ENCODE results near the gene CYP27A1. TPM values are rescaled to one million over a fixed set of nuclear protein-coding genes. Genes with fewer than 3 reads are reported as not detected.

The CYP27A1 gene
- total and polyA plus RNA-seq, 4 donors: 112 to 354 (median 305) TPM

DNA sequence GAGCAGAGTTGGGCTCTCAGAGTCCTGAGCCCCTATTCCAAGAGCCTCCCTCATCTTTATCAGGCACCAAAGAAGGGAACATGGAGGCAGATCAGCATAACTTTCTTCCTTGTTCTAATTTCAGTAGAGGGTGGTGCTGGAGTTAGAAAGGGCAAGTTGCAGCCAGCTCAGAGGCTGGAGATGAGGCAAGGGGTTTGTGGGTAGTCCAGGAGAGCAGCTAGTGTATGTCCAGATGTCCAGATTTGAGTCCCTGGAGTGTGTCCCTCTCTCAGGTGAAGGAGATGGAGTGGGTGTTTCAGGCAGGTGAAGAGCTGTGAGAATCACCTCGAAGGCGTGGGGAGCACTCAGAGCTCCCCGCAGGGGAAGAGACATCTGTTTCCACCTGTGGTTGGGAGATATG is 50.1 kb downstream of the CYP27A1 start:
- H3K9me3 ChIP-seq (ENCODE audit: control insufficient read depth in 4 of 4, low read length in 3 of 4): no peaks in the 10 kb centered on the region
- no peak overlapping the region for H3K27ac ChIP-seq (ENCODE audit: low read depth in 1 of 2, low read length in 2 of 2)
- TF ChIP-seq HNF4A (conservative IDR thresholded peaks at IDR 0.05): no peak
- no peak overlapping the region for H3K9ac ChIP-seq (ENCODE audit: low read depth in 1 of 2, low read length in 2 of 2)
- DNase-seq (ENCODE audit: low spot score): no peak
- 84% methylated on average over 3 of the region's 3 CpGs for WGBS
- H3K4me3 ChIP-seq (ENCODE audit: low read depth in 1 of 3, low read length in 3 of 3): no peak overlapping the region
- H3K27me3 ChIP-seq (ENCODE audit: control insufficient read depth in 4 of 4, insufficient read depth in 4 of 4, low read length in 3 of 4): no peaks in the 10 kb centered on the region
- H3K4me1 ChIP-seq (ENCODE audit: control insufficient read depth in 4 of 4, insufficient read depth in 4 of 4, low read length in 3 of 4): no peaks in the 10 kb centered on the region
- H3K36me3 ChIP-seq (ENCODE audit: control insufficient read depth in 4 of 4, insufficient read depth in 3 of 4, low read depth in 1 of 4, low read length in 3 of 4): no peaks in the 10 kb centered on the region

DNA sequence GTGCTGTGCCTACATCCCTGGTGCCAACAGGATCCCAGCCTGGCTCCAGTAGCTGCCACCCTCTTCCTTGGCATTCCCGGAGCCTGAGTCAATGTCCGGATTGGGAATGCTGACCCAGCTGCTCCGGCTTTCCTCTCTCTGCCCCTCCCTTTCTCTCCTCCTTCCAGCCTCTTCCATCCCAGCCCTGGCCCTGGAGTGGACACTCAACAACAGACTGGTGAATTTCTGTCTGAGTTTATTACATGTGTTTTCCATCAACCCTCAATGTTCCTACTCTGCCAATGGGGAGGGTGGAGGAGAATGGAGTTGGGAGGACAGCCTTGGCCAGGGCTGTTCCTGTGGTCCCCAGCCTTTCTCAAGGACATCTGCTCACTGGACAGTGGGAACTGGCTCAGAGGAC is 50.6 kb downstream of the CYP27A1 start:
- TF ChIP-seq RAD21 (IDR thresholded peaks at IDR 0.05): no peak
- TF ChIP-seq GABPA (IDR thresholded peaks at IDR 0.05 in 1 of 2, conservative IDR thresholded peaks at IDR 0.05 in 1 of 2): no peak
- TF ChIP-seq EGR1 (IDR thresholded peaks at IDR 0.05; ENCODE audit: low read depth in 2 of 2): no peak
- TF ChIP-seq FOXA2 (IDR thresholded peaks at IDR 0.05): no peak
- TF ChIP-seq, protein P1, sequence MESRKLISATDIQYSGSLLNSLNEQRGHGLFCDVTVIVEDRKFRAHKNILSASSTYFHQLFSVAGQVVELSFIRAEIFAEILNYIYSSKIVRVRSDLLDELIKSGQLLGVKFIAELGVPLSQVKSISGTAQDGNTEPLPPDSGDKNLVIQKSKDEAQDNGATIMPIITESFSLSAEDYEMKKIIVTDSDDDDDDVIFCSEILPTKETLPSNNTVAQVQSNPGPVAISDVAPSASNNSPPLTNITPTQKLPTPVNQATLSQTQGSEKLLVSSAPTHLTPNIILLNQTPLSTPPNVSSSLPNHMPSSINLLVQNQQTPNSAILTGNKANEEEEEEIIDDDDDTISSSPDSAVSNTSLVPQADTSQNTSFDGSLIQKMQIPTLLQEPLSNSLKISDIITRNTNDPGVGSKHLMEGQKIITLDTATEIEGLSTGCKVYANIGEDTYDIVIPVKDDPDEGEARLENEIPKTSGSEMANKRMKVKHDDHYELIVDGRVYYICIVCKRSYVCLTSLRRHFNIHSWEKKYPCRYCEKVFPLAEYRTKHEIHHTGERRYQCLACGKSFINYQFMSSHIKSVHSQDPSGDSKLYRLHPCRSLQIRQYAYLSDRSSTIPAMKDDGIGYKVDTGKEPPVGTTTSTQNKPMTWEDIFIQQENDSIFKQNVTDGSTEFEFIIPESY (IDR thresholded peaks at IDR 0.05): no peak
- TF ChIP-seq, protein P2, sequence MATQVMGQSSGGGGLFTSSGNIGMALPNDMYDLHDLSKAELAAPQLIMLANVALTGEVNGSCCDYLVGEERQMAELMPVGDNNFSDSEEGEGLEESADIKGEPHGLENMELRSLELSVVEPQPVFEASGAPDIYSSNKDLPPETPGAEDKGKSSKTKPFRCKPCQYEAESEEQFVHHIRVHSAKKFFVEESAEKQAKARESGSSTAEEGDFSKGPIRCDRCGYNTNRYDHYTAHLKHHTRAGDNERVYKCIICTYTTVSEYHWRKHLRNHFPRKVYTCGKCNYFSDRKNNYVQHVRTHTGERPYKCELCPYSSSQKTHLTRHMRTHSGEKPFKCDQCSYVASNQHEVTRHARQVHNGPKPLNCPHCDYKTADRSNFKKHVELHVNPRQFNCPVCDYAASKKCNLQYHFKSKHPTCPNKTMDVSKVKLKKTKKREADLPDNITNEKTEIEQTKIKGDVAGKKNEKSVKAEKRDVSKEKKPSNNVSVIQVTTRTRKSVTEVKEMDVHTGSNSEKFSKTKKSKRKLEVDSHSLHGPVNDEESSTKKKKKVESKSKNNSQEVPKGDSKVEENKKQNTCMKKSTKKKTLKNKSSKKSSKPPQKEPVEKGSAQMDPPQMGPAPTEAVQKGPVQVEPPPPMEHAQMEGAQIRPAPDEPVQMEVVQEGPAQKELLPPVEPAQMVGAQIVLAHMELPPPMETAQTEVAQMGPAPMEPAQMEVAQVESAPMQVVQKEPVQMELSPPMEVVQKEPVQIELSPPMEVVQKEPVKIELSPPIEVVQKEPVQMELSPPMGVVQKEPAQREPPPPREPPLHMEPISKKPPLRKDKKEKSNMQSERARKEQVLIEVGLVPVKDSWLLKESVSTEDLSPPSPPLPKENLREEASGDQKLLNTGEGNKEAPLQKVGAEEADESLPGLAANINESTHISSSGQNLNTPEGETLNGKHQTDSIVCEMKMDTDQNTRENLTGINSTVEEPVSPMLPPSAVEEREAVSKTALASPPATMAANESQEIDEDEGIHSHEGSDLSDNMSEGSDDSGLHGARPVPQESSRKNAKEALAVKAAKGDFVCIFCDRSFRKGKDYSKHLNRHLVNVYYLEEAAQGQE (IDR thresholded peaks at IDR 0.05): no peak
- no peak for TF ChIP-seq HNF4G (IDR thresholded peaks at IDR 0.05)
- TF ChIP-seq, protein P3, sequence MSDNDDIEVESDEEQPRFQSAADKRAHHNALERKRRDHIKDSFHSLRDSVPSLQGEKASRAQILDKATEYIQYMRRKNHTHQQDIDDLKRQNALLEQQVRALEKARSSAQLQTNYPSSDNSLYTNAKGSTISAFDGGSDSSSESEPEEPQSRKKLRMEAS (IDR thresholded peaks at IDR 0.05): no peak
- no peak for TF ChIP-seq NR2F2 (IDR thresholded peaks at IDR 0.05)
- no peak for TF ChIP-seq YY1 (IDR thresholded peaks at IDR 0.05)
- TF ChIP-seq JUND (IDR thresholded peaks at IDR 0.05): no peak
- TF ChIP-seq SP1 (IDR thresholded peaks at IDR 0.05): no peak
- Histone ChIP-seq H3K9me3 (ENCODE audit: control insufficient read depth in 4 of 4, low read length in 3 of 4) (peaks cover 0 to 3% (median 0%) of the 10 kb centered on the region in 4 donors), H3K27me3 (ENCODE audit: control insufficient read depth in 4 of 4, insufficient read depth in 4 of 4, low read length in 3 of 4) (no peaks in the 10 kb centered on the region), H3K4me1 (ENCODE audit: control insufficient read depth in 4 of 4, insufficient read depth in 4 of 4, low read length in 3 of 4) (no peaks in the 10 kb centered on the region), H3K4me3 (ENCODE audit: low read depth in 1 of 3, low read length in 3 of 3) (no peak overlapping the region), H3K9ac (ENCODE audit: low read depth in 1 of 2, low read length in 2 of 2) (no peak overlapping the region), H3K27ac (ENCODE audit: low read depth in 1 of 2, low read length in 2 of 2) (no peak overlapping the region), H3K36me3 (ENCODE audit: control insufficient read depth in 4 of 4, insufficient read depth in 3 of 4, low read depth in 1 of 4, low read length in 3 of 4) (no peaks in the 10 kb centered on the region)
- DNase-seq (ENCODE audit: low spot score): no peak
- 68% methylated on average over 3 of the region's 3 CpGs for WGBS

DNA sequence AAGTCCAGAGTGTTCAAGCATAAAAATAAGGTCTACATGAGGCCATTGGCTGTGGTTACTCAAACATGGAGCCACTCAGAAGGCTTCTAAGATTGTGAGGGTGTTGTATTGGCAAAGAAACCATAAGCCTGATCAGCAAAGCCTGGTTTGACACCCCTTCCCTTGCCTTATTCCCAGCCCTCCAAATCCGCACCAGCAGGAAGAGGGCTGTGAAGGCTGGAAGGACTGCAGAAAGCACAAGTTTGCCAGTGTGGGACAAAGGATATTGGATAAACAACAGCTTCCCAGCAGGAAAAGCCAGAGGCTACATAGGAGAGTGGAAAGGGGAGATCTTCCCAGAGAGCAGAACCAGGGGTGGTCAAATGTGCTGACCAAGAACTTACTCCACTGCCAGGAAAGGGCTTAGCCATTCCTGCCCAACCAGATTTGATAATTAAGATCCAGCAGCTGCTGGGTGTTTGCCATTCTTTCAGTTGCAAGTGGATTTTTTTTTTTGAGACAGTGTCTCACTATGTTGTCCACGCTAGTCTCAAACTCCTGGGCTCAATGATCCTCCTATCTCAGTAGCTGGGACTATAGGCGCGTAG is 51.2 kb downstream of the CYP27A1 start:
- Histone ChIP-seq H3K27me3 (ENCODE audit: control insufficient read depth in 4 of 4, insufficient read depth in 4 of 4, low read length in 3 of 4) (no peaks in the 10 kb centered on the region), H3K4me1 (ENCODE audit: control insufficient read depth in 4 of 4, insufficient read depth in 4 of 4, low read length in 3 of 4) (no peaks in the 10 kb centered on the region), H3K9ac (ENCODE audit: low read depth in 1 of 2, low read length in 2 of 2) (no peak overlapping the region), H3K27ac (ENCODE audit: low read depth in 1 of 2, low read length in 2 of 2) (no peak overlapping the region), H3K36me3 (ENCODE audit: control insufficient read depth in 4 of 4, insufficient read depth in 3 of 4, low read depth in 1 of 4, low read length in 3 of 4) (no peaks in the 10 kb centered on the region), H3K9me3 (ENCODE audit: control insufficient read depth in 4 of 4, low read length in 3 of 4) (peaks cover 0 to 4% (median 0%) of the 10 kb centered on the region in 4 donors), H3K4me3 (ENCODE audit: low read depth in 1 of 3, low read length in 3 of 3) (no peak overlapping the region)
- WGBS: 82% methylated on average over 4 of the region's 4 CpGs
- TF ChIP-seq, protein P3 (IDR thresholded peaks at IDR 0.05): no peak
- TF ChIP-seq FOXA1 (IDR thresholded peaks at IDR 0.05) (no peak), HNF4G (IDR thresholded peaks at IDR 0.05) (no peak), FOXA2 (IDR thresholded peaks at IDR 0.05) (no peak)
- no peak for DNase-seq (ENCODE audit: low spot score)
